WTC11 (cell line): ENCODE measurements around the gene SPRED2. TPM values are rescaled to one million over a fixed set of nuclear protein-coding genes. Genes with fewer than 3 reads are reported as not detected.

Experiments used
- ATF3 ChIP-seq: sonication (generic); formaldehyde crosslinking; conservative IDR thresholded peaks from 2 replicates; pipeline ENCODE4 v1.8.1; 2022; ENCODE audit warnings: mild to moderate bottlenecking, missing genetic modification reagents
- ATF6 ChIP-seq: sonication (generic); formaldehyde crosslinking; IDR thresholded peaks from 2 replicates; pipeline ENCODE4 v1.8.1; 2023; ENCODE audit warnings: mild to moderate bottlenecking, missing genetic modification reagents
- FOXK1 ChIP-seq: sonication (generic); formaldehyde crosslinking; IDR thresholded peaks from 2 replicates; pipeline ENCODE4 v1.8.0; 2022; ENCODE audit warnings: mild to moderate bottlenecking, moderate library complexity, missing genetic modification reagents
- HMGA2 ChIP-seq: fragments of 250-450 bp; sonication (Bioruptor Pico); IDR thresholded peaks from 2 replicates; pipeline ENCODE4 v1.4.0; 2021; ENCODE audit warnings: mild to moderate bottlenecking, moderate library complexity
- IRF1 ChIP-seq: sonication (generic); formaldehyde crosslinking; IDR thresholded peaks from 2 replicates; pipeline ENCODE4 v1.8.0; 2023; ENCODE audit warnings: missing genetic modification reagents
- IRF2 ChIP-seq: sonication (generic); formaldehyde crosslinking; IDR thresholded peaks from 2 replicates; pipeline ENCODE4 v1.8.0; 2022; ENCODE audit warnings: low read depth, missing genetic modification reagents, borderline replicate concordance
- MYBL2 ChIP-seq: sonication (generic); formaldehyde crosslinking; IDR thresholded peaks from 2 replicates; pipeline ENCODE4 v1.8.1; 2023; ENCODE audit warnings: mild to moderate bottlenecking, moderate library complexity, missing genetic modification reagents
- PRRX2 ChIP-seq: fragments of 250-450 bp; sonication (Bioruptor Pico); IDR thresholded peaks from 2 replicates; pipeline ENCODE4 v1.8.0; 2021; ENCODE audit warnings: mild to moderate bottlenecking
- SOX15 ChIP-seq: fragments of 250-450 bp; sonication (Bioruptor Pico); IDR thresholded peaks from 2 replicates; pipeline ENCODE4 v1.9.0; 2021; ENCODE audit warnings: mild to moderate bottlenecking
- ZBTB43 ChIP-seq: sonication (generic); formaldehyde crosslinking; IDR thresholded peaks from 2 replicates; pipeline ENCODE4 v1.8.1; 2023; ENCODE audit warnings: mild to moderate bottlenecking, missing genetic modification reagents
- ZNF232 ChIP-seq: sonication (generic); formaldehyde crosslinking; IDR thresholded peaks from 2 replicates; pipeline ENCODE4 v1.8.0; 2022; ENCODE audit warnings: mild to moderate bottlenecking, missing genetic modification reagents
- ZNF671 ChIP-seq: fragments of 250-450 bp; sonication (Bioruptor Pico); IDR thresholded peaks from 2 replicates; pipeline ENCODE4 v1.8.0; 2021; ENCODE audit warnings: mild to moderate bottlenecking
- total RNA-seq: library from RNA; stranded (reverse); gene quantifications from 3 replicates; pipeline ENCODE4 v1.2.3, GENCODE V29; 2021
- TF ChIP-seq, protein P1 (sequence below): sonication (generic); formaldehyde crosslinking; IDR thresholded peaks from 2 replicates; pipeline ENCODE4 v1.8.0; 2023; ENCODE audit warnings: missing genetic modification reagents, mild to moderate bottlenecking, borderline replicate concordance
- TF ChIP-seq, protein P2 (sequence below): sonication (generic); formaldehyde crosslinking; IDR thresholded peaks from 2 replicates; pipeline ENCODE4 v1.8.0; 2022; ENCODE audit warnings: missing genetic modification reagents

The SPRED2 gene
- total RNA-seq, 1 experiment from 2014 or later: 34.1 TPM

- no peak for TF ChIP-seq ATF6 (CRISPR knock-in tag)
- TF ChIP-seq ATF3 (CRISPR knock-in tag): no peak
- TF ChIP-seq MYBL2 (CRISPR knock-in tag): 0 out of 2 replicates have a peak, but pooled peaks have one; percentile 42
- no peak for TF ChIP-seq SOX15 (CRISPR knock-in tag)
- 0 out of 2 replicates have a peak, but pooled peaks have one; percentile 15 for TF ChIP-seq FOXK1
- no peak for TF ChIP-seq IRF2 (CRISPR knock-in tag)
- TF ChIP-seq IRF1 (CRISPR knock-in tag): no peak
- TF ChIP-seq, protein P1, sequence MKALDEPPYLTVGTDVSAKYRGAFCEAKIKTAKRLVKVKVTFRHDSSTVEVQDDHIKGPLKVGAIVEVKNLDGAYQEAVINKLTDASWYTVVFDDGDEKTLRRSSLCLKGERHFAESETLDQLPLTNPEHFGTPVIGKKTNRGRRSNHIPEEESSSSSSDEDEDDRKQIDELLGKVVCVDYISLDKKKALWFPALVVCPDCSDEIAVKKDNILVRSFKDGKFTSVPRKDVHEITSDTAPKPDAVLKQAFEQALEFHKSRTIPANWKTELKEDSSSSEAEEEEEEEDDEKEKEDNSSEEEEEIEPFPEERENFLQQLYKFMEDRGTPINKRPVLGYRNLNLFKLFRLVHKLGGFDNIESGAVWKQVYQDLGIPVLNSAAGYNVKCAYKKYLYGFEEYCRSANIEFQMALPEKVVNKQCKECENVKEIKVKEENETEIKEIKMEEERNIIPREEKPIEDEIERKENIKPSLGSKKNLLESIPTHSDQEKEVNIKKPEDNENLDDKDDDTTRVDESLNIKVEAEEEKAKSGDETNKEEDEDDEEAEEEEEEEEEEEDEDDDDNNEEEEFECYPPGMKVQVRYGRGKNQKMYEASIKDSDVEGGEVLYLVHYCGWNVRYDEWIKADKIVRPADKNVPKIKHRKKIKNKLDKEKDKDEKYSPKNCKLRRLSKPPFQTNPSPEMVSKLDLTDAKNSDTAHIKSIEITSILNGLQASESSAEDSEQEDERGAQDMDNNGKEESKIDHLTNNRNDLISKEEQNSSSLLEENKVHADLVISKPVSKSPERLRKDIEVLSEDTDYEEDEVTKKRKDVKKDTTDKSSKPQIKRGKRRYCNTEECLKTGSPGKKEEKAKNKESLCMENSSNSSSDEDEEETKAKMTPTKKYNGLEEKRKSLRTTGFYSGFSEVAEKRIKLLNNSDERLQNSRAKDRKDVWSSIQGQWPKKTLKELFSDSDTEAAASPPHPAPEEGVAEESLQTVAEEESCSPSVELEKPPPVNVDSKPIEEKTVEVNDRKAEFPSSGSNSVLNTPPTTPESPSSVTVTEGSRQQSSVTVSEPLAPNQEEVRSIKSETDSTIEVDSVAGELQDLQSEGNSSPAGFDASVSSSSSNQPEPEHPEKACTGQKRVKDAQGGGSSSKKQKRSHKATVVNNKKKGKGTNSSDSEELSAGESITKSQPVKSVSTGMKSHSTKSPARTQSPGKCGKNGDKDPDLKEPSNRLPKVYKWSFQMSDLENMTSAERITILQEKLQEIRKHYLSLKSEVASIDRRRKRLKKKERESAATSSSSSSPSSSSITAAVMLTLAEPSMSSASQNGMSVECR: no peak; the same call in 1 of the 2 replicates
- TF ChIP-seq ZNF232 (CRISPR knock-in tag): no peak
- TF ChIP-seq ZBTB43: peak; percentile 70; the same call in 1 of the 2 replicates
- no peak for TF ChIP-seq ZNF671 (CRISPR knock-in tag)
- no peak for TF ChIP-seq HMGA2 (CRISPR knock-in tag)
- TF ChIP-seq PRRX2 (CRISPR knock-in tag): no peak
- TF ChIP-seq, protein P2, sequence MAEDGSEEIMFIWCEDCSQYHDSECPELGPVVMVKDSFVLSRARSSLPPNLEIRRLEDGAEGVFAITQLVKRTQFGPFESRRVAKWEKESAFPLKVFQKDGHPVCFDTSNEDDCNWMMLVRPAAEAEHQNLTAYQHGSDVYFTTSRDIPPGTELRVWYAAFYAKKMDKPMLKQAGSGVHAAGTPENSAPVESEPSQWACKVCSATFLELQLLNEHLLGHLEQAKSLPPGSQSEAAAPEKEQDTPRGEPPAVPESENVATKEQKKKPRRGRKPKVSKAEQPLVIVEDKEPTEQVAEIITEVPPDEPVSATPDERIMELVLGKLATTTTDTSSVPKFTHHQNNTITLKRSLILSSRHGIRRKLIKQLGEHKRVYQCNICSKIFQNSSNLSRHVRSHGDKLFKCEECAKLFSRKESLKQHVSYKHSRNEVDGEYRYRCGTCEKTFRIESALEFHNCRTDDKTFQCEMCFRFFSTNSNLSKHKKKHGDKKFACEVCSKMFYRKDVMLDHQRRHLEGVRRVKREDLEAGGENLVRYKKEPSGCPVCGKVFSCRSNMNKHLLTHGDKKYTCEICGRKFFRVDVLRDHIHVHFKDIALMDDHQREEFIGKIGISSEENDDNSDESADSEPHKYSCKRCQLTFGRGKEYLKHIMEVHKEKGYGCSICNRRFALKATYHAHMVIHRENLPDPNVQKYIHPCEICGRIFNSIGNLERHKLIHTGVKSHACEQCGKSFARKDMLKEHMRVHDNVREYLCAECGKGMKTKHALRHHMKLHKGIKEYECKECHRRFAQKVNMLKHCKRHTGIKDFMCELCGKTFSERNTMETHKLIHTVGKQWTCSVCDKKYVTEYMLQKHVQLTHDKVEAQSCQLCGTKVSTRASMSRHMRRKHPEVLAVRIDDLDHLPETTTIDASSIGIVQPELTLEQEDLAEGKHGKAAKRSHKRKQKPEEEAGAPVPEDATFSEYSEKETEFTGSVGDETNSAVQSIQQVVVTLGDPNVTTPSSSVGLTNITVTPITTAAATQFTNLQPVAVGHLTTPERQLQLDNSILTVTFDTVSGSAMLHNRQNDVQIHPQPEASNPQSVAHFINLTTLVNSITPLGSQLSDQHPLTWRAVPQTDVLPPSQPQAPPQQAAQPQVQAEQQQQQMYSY (CRISPR knock-in tag): peak; percentile 99
Observed at GRCh38 chr2:65435625-65436168, 3.3 kb upstream of the SPRED2 start (continued).
